Stimulated activated CD8-positive, alpha-beta memory T cell treated with anti-CD3 and anti-CD28 coated beads, Interleukin-12 subunit alpha, Interleukin-12 subunit beta, amount 100 ng/mL, for 24 hours (primary cell): ENCODE data around the gene TOX4.
"Not testable (repeated sequence)": the region's sequence is repeated elsewhere in the genome, so short reads cannot be mapped to it uniquely, and the experiment has no call there.

Source experiments
- DNase-seq: peaks from one replicate; pipeline ENCODE4 v3.0.0-alpha.2; 2020; ENCODE audit errors: extremely low read depth

Gene TOX4

DNA sequence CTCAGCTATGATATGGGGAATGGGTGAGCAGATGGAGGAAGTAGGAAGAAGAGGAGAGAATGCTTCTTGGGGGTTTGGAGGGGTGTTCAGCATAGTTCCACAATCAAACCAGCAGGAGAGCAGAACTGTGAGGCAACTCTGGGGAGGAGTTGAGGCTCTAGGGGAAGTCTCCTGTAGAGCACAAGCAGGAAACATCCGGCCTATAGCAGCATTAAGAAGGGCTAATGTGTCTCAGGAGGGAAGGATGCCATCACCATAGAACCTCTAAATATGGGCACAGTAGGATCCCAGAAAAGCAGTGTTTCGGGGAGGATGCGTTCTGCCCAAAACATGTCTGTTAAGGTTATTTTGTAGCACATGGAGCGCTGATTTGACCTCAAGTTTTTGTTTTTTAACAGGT lies 57.6 kb downstream of the TOX4 start:
- DNase-seq = no peak

DNA sequence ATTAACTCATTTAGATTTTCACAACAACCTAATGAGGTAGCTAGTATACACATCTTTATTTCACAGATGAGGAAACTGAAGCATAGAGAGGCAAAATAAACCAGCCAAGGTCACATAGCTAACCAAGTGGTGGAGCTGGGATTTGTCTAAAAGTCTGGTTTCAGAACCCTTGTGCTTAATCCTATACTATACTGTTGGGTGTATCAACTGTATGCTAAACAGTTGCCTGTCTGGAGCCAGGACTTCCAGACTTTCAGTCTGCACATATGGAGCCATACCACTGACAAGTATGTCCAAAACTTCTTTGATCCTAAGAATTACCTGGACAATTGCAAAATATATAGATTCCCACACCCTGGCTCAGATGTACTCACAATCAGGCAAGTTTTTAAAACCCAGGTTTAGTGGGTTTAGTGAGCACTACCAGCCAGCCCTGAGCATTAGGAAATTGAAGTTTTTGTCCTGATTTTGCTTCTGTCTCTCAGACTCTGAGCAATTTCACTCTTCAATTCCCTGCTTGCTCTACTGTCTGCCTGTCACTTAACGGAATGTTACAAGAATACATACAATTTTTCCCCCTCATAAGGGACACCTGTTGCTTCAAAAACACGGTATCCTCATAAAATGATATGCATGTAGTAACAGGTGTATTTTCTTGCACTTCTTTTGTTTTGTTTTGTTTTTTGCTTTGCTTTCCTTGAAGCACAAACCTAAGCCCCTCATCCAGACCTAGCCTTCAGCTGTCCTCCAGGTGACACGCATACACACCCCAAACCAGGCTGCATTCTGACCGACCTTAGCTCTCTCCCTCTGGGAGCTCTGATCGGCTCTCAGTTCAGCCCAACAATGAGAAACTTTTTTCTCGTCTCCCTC lies 58.8 kb downstream of the TOX4 start:
- no peak for DNase-seq

DNA sequence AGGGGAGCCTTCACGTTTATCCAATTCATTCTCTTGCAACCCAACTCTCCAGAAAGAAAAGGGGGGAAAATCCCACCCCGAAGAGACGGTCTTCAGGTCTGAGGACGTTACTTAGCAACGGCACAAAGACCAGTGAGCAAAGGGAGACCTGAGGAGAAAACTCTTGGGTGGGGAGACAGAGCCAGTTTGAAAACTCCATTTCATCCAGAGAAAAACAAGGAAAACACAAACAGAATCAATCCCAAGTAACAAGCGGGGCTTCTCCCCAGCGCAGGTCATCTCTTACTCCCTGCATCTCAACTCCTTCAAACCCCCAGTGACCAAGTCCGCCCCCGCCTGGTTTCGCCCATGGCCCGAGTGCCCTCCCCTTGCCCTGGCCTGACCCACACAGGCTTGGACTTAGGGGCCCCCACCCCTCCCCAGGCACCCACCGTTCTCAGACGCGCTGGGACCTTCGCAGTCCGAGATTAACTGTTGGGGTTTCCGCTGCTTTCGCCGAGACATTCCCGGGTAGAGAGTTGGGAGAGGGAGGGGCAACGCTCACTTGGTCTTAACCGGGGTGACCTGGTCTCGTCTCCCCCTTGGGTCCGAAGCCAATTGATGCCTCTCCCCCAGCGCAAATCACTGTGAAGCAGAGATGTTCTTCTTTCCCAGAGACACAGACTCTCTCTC lies 59.6 kb downstream of the TOX4 start:
- DNase-seq = no peak

DNA sequence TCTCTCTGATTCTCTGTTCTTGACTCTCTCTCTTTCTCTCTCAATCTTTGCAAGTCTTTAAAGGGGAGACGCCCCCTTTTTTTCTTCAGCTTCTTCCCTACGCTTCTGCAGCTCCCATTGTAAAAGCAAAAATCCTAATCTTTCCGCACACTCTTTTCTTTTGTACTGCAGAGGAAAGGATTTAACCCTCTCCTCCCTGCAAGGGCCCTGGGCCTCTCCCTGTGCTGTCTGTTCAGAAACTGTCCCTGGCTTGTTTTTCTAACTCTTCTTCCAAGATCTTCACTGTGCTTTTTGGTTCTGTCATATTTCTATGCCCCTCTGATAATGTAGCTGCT lies 60.1 kb downstream of the TOX4 start:
- no peak for DNase-seq

DNA sequence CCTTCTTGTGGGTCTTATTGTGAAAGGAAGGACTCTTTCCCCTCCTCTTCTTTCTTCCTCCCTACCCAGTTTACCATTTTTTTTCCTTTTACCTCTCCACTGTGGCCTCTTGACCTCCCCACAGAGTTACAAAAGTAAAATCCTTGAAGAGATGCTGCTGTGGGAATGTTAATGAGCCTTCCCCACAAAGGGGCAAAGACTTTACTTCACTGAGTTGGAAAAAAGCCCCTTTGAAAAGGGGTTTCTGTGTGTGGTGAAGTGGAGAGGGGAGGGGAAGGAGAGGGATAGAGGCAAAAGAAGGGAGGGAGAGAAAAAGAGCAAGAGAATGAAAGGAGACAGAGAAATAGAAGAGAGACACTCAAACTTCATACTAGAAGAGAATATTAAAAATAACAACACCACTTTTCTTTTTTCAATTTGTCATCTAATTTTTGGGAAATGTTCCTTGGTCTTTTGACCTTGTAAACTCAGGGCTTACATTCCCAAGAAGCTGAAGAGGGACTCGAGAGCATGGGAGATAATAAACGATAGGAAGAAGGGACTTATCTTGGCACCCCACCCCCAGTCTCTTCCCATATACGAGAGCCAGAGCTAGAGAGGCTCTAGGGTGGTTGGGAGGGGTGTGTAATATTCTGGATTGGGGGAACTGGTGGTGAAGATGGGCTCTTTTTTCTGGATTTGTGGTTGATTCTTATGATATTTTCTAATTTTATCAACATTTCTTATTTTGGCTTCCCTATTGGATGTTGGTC lies 62.4 kb downstream of the TOX4 start:
- no peak for DNase-seq

DNA sequence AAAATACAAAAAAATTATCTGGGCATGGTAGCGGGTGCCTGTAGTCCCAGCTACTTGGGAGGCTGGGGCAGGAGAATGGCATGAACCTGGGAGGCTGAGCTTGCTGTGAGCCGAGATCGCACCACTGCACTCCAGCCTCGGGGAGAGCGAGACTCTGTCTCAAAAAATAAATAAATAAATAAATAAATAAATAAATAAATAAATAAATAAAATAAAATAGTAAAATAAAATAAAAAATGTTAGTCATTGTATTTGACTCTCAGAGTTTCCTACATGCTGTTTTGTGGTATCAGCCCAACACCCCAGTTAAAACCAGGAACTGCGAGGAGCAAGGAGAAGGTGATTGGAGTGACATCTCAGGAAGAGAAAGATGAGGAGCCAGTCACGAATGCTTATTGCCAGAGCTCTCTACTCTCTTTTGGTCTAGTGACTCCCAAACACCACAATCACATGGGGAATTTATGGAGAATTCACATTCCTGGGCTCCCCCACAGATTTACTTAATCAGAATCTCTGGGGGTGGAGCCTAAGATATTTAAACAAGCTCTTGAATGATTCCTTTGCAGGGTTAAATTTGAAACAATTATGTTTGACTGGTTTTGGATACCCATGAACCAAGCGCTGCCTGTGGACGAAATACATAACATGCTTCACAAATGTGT lies 64.5 kb downstream of the TOX4 start:
- DNase-seq = no peak

DNA sequence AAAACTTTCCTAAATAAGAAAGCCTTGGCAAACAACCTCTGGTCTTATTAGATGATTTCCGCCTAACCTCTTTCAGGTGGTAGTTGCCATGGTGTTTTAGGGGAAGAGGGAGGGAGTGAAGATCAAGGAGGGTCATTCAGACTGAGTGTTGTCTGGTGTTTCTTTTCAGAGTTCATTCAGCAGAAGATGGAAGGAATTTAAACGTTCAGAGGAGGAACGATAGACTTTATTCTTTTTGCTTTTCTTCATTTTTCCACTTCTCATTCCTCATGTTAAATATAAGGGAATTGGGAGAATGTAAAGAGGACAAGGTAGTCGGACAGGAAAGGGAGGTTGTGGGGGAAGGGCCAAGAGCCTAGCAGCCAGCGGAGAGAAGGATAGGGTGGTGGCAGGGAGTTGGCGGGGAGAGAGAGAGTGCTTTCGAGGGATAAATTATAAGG lies 66.5 kb downstream of the TOX4 start:
- no peak for DNase-seq

DNA sequence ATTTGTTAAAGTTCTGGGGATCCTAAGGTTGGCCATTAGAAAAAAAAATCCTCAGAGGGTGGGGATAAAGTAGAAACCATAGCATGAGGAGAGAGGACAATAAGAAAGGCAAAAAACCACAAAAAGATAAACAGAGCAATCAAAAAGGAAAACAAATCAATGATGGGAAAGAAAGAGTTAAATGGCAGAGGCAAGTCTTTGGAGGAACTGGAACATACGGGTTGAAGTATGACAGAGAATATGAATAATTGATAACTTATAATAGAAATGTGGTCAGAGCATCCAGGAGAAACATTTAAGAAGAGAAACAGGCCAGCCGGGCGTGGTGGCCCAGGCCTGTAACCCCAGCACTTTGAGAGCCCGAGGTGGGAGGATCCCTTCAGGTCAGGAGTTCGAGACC lies 67.0 kb downstream of the TOX4 start:
- no peak for DNase-seq

DNA sequence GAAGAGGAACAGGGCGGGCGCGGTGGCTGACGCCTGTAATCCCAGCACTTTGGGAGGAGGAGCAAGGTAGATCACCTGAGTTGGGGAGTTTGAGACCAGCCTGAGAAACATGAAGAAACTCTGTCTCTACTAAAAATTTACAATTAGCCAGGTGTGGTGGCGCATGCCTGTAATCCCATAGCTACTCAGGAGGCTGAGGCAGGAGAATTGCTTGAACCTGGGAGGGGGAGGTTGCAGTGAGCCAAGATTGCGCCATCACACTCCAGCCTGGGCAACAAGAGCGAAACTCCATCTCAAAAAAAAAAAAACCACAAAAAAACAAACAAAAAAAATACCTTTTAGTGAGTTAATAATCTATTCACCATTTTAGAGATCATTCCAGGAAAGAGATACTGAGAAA lies 67.6 kb downstream of the TOX4 start:
- not testable (repeated sequence) for DNase-seq
